GM19035 (cell line): ENCODE data around the gene KCTD21.
"Not testable (repeated sequence)": the region's sequence is repeated elsewhere in the genome, so short reads cannot be mapped to it uniquely, and the experiment has no call there.

ENCODE experiments used
- ATAC-seq: cut with Tn5 transposase; IDR thresholded peaks from one replicate; pipeline ENCODE4 v1.9.1; 2021; ENCODE audit not compliant: unreplicated experiment

Gene KCTD21, protein sequence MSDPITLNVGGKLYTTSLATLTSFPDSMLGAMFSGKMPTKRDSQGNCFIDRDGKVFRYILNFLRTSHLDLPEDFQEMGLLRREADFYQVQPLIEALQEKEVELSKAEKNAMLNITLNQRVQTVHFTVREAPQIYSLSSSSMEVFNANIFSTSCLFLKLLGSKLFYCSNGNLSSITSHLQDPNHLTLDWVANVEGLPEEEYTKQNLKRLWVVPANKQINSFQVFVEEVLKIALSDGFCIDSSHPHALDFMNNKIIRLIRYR

DNA sequence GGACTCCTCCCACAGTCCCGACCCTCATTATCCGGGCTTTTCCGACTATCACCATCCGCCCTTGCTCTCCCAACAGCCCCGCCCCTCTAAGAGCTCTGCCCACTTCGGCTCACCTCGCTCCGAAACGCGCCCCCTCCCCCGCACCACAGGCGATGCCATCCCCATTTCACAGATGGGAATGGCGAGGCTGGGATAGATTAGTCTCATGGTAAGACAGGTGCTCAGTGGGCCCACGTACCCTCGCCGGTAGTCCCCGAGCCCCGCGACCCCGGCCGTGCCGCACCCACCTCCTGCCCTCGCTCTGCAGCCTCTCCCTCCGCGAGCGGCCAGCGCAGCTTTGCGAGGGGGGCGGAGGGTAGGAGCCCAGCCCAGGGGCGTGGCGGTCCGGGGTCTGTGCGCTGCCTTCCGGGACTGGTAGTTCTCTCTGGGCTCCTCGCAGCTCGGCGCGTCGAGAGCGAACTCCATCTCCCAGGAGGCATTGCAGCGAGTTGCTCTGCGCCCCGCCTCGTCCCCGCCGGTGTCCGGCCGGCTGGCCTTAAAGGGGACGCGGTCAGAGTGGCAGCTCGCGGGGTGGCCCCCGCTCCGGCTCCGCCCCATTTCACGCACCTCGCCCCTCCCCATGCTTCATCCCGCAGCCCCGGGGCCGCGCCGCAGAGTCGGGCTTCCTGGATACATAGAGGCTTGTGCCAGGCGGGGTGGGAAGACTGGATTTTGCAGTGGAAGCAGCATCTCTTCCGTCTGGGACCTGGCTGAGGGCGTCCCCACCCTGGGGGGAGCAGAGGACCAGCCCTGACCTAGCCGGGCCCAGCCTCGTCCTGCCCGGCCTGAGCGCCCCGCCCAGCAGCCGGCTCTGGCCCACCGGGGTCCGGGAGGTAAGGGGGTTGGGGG, at the start of gene KCTD21, which contains the start of gene USP35:
KCTD21 (minus strand) TSS at position 341 of the 888 bp plus-strand sequence. CDS start 14,072 bp downstream, outside the sequence.
USP35 (plus strand) TSS at position 634 of the 888 bp plus-strand sequence. CDS start 7,327 bp downstream, outside the sequence.
- ATAC-seq = peak; percentile 95

DNA sequence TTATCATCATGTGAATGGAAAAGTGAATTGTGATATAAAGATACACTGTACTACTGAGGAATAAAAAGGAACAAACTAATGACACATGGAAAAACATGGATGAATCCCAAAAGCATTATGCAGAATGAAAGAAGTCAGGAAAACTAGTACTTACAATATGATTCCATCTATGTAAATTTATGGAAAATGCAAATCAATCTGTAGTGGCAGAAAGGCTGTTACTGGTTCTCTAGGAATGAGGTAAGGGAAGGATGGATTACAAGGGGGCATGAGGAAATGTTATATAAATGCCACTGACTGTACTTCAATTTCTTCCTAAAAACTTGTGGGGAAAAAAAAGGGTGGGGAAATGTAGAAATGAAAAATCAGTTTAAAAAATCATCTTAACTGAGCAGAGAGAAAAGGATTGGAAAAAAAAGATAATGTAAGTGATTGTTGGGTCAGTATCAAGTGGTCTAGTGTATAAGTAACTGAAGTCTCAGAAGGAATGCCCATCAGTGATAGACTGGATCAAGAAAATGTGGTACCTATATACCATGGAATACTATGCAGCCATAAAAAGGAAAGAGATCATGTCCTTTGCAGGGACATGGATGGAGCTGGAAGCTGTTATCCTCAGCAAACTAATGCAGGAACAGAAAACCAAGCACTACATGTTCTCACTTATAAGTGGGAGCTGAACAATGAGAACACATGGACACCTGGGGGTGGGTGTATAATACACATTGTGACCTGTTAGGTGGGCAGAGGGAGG, 49.0 kb upstream of the KCTD21 start:
- no peak for ATAC-seq

DNA sequence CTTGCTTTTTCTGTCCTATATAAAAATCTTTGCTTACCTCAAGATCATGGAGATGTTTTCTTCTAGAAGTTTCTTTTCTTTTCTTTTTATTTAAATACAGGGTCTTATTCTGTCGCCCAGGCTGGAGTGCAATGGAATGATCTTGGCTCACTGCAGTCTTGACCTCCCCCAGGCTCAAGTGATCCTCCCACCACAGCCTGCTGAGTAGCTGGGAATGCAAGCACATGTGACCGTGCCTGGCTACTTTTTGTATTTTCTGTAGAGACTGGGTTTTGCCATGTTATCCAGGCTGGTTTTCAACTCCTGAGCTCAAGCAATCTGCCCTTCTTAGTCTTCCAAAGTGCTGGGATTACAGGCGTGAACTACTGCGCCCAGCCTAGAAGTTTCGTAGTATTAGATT, 45.6 kb upstream of the KCTD21 start:
- no peak for ATAC-seq

DNA sequence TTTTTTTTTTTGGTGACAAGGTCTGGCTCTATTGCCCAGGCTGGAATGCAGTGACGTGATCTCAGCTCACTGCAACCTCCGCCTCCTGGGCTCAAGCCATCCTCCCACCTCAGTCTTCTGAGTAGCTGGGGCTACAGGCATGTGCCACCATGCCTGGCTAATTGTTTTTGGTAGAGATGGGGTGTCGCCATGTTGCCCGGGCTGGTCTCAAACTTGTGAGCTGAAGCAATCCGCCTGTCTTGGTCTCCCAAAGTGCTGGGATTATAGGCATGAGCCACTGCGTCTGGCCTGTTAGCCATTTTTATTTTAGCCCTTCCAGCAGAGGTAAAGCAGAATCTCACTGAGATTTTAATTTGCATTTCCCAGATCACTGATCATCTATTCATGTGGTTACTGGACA, 44.6 kb upstream of the KCTD21 start:
- not testable (repeated sequence) for ATAC-seq

DNA sequence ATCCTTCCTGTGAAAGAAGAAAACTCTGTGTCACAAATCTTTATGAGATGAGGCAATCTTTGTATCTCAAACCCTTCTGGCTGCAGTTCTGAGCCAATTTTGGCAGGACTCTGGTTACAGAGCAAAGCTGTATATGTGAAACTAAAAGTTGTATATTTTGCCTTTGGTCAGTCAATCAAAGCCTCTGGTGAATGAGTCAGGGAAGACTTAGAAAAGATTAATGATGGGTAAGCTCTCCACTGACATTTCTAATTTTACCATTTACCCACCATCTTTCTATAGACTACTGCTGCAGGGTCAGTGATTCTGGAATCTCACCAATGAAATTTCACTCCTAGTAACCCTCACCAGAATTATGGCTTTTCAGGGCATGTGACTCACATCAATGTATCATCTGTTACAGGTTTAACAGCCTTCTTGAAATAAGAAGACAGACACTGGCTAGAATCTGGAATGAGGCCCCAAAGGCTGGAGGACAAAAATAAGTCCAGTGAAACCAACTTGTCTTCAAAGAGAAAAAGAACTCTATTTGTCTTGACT, 43.6 kb upstream of the KCTD21 start:
- ATAC-seq = no peak

DNA sequence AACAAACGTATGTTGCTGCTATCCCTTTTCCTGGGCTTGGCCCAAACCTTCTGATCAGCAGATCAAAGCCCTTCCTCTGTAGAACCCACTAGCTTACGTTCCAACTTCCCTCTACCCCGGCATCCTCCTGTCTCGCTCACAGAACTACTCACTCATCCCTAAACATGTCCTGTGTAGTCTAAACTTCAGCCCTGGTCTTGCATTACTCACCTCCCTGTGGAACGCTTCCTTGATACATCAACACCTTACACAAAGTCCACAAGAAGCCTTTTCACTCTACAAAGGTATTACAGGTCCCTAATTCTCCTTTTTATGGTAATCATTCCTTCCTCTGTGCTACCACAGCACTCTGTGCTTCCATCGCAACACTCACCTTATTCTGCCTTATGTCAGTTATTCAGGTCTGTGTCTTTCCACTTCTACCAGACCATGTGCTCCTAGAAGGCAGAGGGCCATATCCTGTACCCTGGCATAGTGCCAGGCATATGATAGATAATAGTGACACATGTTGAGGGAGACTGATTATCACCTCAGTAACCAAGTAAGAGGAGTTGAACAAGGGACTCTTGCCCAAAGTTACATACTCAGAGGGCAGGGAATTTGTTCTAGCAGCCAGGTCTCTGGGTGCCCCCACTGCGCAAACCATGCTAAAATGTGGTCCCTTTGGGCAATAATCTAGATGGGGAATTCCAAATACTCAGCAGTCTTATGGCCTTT, 41.9 kb upstream of the KCTD21 start:
- ATAC-seq = no peak

DNA sequence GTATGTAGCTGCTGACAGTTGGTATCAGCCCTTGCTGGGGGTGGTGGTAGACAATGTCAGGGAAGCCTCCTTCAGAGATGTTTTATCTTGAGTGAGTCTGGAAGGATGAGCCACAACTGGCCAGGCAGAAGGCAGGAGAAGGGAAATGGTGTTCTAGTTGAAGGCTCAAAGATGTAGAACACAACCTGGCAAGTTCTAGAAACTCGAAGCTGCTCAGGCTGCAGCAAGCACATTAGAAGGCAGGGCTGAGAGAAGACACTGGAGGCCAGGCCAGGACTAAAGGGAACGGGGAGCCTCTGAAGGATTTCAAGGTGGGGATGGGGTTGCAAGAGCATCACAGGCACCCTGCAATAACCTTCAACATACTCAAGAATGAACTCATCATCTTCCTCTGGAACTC, 40.7 kb upstream of the KCTD21 start:
- ATAC-seq = no peak

DNA sequence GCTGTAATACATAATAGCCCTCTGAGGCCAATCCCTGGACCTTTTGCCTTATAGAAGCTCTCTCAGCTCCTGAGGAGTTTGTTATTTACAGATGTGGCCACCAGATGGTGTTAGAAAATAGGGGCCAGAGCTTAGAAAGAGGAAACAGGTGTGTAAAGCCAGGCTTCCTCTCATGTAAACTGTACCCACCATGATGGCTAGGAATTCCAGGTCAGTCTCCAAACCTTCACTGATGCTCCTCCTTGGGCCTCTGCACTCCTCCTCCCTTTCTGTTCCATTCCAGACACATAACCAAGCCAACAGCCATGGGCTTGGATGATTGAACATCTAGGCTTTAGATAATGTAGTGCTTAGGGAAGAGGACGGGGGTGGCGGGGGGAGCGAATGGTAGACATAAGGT, 40.0 kb upstream of the KCTD21 start:
- ATAC-seq = peak; percentile 57

DNA sequence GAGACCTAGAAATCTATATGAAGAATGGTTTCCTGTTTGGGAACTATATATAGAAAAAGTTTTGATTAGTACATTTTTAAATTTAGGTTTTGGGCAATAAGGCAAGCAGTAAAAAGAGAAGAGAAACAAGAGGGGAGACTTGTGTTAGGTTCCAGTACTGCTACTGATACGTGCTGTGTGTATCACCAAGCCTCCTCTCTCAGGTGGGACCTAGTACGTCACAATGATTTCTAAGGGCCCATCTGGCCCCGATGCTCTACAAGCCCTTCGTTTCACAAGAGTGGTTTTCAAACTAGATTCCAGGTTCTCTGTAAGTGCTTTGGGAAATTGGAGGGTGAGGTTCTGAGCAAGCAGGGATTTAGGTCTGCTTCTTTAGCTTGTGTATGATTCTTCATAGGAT, 39.5 kb upstream of the KCTD21 start:
- ATAC-seq = no peak

DNA sequence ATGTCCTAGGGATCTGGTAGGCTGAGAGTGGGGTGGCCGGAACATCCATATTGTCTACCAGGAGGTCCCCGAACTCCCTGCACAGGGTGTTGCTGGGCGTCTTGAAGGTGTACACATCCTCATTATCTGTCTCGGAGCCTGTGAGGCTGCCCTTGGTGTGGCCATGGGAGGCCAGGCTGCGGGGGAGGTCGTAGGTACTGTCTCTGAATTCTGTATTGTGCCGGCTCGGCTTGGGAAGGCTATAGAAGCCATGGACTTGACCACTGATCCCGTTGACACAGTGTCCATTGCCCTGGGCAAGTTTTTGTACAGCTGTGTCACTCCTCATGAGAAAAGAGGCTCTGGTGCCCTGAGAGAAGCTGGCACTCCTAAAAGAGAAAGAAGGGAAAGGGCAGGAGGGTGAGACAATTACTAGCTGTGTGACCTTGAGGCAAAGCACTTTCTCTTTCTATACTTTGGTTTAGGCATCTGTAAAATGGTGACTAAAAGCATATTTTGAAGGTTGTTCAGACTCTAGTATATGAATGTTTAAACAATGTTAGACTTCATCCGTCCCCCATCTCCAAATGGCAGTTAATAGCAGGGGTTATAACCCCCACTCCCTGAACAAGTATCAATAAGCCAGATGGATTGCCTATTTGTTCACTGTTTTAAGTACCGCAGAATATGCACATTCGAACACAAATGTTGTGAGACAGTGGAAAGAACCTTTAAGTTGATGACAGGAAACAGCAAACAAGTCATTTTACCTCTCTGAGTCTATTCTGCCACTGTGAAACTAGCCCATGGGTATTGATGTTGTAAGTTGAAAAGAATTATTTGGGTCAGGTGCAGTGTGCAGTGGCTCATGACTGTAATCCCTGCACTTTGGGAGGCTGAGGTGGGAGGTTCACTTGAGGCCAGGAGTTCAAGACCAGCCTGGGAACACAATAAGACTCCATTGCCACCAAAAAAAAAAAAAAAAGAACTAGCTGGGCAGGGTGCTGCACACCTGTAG, 38.6 kb upstream of the KCTD21 start:
- no peak for ATAC-seq

DNA sequence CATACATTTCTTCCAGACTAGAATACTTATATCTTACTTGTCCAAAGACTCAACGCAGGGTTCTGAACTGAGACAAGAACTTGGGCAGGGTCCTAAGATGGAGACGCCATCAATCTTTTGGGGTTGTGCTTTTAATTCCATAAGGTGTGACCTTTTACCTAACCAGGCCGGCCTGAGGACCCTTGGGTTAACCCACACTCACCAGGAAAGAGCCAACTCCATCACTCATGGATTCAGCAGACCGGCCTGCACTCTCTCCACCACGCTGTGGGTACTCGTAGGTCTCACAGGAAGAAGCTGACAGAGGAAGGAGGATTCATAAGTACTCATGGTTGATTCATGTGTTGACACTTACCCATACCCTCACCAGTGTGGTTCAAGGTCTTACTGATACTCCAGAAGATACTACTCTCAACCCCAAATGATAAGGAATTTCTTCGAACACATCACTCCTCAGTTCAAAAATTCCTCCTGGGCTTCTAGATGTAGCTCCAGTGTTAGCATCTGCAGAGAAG, 36.5 kb upstream of the KCTD21 start:
- no peak for ATAC-seq

DNA sequence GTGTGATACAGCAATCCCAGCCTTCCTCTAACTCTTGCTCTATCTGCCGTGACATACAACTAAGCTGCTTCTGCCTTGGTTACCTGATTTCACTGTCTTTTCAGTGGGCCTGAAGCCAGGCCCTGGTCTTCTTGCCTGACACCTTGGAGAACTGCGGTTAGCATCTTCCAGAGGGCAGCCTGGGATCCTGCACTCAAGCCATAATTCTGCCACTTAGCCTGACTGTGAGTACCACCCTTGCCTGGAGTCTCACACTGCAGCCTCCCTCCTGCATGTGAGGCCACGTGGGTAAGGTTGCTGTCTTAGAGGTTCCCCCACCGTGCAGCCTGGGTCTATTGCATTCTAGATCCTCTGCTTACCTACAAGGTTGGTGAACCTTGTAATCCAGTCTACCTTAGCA, 36.1 kb upstream of the KCTD21 start:
- no peak for ATAC-seq

DNA sequence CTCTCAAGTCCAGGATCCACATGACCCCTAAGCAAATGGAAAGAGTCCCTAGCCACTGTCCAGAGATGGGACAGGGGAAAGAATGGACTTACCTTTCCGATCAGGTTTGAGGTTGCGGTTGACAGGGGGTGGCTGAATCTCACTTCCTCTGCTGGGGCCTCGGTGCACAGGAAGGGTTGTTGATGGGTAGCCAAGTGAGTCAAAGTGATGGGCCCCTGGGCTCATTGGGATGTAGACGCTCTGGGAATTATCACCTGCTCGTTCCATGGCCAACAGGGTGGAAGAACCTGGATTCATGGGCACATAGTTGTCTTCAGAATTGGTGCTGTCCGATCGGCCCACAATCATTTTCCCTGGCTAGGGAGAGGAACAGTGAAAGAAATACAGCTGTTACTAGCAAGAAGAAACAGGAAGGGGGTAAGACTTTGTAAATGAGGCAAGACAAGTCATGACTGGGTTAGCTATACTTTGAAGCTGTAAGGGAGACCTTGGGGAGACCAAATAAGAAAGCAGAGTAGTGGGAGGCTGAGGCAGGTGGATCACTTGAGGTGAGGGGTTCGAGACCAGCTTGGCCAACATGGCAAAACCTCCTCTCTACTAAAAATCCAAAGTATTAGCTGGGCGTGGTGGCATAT, 35.0 kb upstream of the KCTD21 start:
- ATAC-seq = peak; percentile 79

DNA sequence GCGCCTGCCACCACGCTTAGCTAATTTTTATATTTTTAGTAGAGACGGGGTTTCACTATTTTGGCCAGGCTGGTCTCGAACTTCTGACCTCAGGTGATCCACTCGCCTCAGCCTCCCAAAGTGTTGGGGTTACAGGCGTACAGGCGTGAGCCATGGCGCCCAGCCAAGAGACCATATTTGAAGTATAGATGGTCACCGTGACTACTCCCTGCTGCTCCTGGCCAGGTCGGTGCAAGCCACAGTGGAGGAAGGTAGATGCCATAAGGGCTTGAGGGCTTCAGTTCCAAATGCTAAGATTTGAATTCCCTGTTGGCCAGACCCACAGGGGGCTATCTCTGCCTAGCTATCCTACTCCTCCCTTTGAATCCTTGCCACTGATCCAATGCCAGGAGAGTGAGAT, 34.3 kb upstream of the KCTD21 start:
- not testable (repeated sequence) for ATAC-seq

DNA sequence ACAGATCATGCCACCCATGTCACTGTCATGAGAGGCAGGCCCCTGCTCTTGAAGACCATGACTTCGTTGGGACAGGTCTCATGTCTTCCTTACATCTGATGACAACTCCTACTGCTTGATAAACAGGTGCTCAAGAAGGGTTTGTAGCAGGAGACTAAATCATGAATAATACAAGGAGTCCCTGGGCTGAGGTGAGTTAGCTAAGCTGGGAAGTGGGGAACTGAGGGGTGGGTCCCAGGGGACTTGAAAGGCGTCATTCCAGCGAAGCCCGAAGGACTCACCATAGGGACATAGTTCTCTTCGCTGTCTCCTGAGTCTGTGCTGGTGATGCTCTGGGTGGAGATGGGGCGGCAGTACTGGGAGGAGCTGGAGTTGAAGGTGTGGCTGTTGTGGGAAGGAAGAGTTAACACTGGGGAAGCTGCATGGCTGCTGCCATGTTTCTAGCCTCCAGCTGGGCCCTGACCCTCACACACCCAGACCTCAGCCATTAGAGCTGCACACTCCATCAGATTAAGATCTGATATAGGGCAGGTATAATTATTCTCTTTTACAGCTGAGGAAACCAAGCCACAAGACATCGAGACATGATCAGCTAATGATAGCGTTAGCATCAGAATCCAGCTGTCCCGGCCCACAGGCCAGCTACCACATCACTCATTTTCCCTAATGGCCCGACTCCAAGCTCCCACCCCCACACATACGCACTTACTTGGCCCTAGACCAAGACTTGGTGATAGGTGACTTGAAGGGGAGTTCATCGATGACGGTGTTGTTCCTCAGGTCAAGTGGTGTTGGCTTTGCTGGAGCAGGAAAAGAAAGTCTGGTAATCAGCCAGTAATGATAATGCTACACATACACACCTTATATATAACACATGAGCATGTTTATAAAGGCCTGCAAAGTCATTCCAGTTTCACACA, 33.2 kb upstream of the KCTD21 start:
- no peak for ATAC-seq

DNA sequence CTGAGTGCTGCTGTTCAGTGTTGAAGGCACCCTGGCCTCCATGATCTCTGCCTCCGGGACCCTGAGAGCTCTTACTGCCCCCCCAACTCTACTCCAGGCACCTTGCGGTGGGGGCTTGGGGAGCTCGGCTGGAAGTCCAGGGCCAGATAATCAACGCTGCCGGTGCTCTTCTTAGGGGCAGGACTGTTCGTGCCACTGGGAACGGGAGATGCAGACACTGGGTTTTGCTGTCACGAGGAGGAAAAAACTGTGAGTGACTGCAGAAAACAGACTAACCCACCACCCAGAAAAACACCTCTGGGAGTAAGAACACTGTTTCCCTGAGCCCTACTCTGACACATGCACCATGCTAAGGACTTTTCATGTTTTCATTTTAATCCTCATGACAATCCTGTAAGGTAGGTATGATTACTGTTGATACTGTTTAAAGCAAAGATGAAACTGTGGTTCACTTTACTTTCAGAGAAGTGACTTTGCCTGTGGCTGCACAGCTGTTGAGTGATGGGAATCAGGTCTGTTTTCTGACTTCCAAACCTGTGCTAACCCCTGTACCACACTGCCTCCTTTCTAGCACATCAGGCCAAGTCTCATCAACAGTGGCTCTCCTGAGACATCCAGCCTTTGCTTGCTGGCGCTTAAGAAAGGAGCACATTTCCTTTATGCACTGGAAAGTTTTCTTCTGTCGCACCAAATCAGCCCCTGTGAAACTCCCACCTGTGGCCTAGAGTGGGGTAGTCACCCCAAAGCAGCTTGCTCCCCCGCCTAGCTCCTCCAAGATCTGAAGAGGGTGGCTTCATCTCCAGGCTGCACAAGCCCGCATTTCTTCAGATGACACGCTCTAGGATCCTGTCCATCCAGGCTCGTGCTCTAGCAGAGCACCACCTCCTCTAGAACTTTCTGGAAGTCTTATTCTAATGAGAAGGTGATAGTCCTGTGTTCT, 32.1 kb upstream of the KCTD21 start:
- no peak for ATAC-seq
